GM18907 (cell line): ENCODE data around the gene ATP6V1F.

Experiments
- ATAC-seq: cut with Tn5 transposase; IDR thresholded peaks from one replicate; pipeline ENCODE4 v1.9.1; 2021; ENCODE audit warnings: mild to moderate bottlenecking, moderate library complexity; ENCODE audit not compliant: unreplicated experiment

The ATP6V1F gene

DNA sequence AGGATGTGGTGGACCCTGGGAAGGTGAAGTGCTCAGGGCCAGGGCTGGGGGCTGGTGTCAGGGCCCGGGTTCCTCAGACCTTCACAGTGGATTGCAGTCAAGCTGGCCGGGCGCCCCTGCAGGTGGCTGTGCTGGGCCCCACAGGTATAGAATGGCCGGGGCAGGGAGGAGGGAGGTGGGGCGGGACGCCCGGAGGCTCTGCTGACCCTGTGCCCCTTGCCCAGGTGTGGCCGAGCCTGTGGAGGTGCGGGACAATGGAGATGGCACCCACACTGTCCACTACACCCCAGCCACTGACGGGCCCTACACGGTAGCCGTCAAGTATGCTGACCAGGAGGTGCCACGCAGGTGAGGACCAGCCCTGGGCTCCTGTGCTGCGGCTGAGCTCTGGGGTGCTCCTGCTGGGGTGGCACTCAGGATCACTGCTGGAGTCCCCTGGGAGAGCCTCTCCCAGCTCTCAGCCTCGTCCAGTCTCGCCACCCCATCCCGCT lies 14.9 kb upstream of the ATP6V1F start:
- no peak for ATAC-seq

DNA sequence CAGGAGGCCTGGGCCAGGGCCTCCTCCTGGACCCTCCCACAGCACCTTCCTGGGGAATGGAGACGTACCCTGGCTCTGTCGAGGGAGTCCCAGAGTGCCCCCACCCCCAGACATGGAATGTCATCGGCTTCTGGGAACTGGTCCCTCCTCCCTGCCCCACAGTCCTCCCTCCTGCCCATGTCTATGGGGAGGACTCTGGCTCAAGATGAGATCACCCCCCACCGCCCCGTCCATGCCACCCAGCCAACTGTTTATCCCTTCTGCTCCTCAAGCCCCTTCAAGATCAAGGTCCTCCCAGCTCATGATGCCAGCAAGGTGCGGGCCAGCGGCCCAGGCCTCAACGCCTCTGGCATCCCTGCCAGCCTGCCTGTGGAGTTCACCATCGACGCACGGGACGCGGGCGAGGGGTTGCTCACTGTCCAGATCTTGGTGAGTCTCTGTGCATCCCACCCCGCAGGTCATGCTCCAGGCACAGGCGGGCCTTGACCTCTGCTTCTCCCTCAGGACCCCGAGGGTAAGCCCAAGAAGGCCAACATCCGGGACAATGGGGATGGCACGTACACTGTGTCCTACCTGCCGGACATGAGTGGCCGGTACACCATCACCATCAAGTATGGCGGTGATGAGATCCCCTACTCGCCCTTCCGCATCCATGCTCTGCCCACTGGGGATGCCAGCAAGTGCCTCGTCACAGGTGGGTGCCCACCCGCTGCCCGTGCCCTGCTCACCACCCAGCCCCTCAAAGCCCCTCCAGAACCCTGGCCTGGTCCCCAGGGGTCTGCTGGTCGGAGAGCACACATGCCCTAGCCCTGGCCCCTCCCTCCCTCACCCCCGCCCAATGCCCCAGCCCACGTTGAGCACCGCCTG lies 14.1 kb upstream of the ATP6V1F start:
- ATAC-seq = no peak

DNA sequence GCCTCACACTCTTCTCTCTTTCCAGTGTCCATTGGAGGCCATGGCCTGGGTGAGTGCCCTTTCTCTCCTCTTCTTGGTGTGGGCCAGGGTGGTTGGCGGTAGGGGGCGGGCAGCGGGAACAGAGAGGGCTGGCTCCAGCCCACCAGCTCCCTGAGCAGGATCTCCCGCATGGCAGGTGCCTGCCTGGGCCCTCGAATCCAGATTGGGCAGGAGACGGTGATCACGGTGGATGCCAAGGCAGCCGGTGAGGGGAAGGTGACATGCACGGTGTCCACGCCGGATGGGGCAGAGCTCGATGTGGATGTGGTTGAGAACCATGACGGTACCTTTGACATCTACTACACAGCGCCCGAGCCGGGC lies 13.5 kb upstream of the ATP6V1F start:
- no peak for ATAC-seq

DNA sequence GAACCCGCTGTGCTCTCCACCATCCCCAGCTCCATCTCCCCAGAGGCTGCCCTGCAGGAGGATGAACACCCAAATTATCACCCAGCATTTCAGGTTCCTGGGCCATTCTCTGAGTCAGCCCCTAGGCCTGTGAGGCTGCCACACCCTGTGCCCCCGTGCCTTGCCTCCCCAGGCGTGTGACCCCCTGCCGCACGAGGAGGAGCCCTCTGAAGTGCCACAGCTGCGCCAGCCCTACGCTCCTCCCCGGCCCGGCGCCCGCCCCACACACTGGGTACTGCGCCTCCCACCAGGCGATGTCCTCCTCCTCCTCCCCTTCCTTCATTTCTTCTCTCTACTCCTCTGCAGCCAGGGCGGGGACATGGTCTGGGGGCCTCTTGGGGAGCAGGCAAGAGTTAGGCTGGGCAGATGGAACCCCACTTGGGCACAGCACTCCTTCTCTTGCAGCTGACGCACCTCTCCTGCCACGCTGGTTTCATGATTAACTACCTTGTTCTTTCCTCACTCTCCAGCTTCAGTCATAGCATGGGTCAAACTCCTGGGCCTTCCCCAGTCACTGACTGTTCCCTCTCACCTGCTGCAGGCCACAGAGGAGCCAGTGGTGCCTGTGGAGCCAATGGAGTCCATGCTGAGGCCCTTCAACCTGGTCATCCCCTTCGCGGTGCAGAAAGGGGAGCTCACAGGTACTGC lies 12.7 kb upstream of the ATP6V1F start:
- ATAC-seq = no peak

DNA sequence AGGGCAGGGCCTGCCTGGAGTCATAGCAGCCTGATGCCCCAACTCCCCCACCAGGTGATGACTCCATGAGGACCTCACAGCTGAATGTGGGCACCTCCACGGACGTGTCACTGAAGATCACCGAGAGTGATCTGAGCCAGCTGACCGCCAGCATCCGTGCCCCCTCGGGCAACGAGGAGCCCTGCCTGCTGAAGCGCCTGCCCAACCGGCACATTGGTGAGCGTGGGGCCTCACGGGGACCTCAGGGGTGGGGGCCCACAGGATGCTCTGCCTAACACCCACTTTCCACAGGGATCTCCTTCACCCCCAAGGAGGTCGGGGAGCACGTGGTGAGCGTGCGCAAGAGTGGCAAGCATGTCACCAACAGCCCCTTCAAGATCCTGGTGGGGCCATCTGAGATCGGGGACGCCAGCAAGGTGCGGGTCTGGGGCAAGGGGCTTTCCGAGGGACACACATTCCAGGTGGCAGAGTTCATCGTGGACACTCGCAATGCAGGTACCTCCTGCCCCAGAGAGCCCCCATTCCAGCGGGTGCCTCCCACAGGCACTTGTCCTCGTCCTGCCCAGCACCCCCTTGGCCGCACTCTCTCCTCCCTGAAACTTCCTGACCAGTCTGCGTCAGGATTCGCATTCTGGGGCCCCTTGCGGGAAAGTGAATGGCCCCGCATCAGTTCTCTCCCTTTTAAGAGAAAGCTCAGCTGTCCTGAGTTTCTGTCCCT lies 10.0 kb upstream of the ATP6V1F start:
- ATAC-seq = no peak

DNA sequence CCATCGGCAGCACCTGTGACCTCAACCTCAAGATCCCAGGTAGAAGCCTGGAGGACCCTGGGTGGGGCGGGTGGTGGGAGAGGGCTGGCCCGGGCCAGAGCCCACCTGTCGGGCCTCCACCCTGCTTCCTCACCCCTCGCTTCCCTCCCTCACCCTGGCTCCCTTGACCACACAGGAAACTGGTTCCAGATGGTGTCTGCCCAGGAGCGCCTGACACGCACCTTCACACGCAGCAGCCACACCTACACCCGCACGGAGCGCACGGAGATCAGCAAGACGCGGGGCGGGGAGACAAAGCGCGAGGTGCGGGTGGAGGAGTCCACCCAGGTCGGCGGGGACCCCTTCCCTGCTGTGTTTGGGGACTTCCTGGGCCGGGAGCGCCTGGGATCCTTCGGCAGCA lies 8.9 kb upstream of the ATP6V1F start:
- ATAC-seq = no peak

DNA sequence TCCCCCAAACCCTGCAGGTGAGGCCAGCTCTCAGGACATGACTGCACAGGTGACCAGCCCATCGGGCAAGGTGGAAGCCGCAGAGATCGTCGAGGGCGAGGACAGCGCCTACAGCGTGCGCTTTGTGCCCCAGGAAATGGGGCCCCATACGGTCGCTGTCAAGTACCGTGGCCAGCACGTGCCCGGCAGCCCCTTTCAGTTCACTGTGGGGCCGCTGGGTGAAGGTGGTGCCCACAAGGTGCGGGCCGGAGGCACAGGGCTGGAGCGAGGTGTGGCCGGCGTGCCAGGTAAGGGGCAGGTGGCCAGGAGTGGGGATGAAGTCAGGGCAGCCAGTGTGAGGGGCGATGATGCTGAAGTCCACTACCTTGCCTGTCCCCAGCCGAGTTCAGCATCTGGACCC lies 8.3 kb upstream of the ATP6V1F start:
- no peak for ATAC-seq

DNA sequence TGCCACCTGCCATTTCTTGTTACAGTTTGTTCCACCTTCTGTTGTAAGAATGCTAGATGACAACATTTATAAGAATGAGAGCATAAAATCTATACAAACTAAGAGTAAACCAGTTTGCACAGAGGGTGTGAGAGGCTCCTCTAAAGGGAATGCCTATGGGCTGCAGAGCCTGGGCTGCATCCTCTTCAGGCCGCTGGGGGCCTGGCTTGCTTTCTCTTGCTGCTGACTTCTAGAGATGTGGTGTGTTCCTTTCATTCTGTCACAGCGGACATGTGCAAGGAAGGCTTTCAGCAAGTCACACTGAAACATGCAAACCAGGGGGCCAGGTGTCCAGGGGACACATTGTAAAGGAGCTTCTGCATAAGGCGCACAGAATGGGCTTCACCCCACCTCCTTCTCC lies 7.1 kb upstream of the ATP6V1F start:
- ATAC-seq = no peak

DNA sequence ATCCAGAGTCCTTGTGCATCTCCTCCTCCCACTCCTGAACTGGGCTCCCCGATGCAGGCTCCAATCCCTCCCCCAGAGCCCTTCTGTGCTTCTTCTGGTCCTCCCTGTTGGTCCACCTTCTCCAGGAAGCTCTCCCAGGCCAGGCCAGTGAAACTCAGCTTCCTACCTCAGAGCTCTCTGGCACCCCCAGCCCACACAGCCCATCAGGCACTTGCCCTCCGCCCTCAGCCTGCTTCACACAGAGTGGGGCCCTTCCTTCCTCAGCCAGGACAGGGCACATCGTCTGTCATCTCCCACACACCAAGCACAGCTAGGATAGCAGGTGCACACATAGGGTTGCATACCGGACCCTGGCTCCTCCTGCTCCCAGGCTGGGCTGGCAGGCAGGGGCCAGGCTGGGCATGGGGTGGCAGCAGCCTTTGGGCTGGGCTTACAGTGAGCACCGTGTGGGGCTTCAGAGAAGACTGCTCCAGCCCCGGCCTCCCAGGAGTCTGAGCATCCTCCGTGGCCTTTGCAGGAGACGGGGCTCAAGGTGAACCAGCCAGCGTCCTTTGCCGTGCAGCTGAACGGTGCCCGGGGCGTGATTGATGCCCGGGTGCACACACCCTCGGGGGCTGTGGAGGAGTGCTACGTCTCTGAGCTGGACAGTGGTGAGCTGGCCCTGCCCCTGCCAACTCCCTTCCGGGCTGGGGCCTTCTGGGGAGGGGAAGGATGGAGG lies 6.5 kb upstream of the ATP6V1F start:
- no peak for ATAC-seq

DNA sequence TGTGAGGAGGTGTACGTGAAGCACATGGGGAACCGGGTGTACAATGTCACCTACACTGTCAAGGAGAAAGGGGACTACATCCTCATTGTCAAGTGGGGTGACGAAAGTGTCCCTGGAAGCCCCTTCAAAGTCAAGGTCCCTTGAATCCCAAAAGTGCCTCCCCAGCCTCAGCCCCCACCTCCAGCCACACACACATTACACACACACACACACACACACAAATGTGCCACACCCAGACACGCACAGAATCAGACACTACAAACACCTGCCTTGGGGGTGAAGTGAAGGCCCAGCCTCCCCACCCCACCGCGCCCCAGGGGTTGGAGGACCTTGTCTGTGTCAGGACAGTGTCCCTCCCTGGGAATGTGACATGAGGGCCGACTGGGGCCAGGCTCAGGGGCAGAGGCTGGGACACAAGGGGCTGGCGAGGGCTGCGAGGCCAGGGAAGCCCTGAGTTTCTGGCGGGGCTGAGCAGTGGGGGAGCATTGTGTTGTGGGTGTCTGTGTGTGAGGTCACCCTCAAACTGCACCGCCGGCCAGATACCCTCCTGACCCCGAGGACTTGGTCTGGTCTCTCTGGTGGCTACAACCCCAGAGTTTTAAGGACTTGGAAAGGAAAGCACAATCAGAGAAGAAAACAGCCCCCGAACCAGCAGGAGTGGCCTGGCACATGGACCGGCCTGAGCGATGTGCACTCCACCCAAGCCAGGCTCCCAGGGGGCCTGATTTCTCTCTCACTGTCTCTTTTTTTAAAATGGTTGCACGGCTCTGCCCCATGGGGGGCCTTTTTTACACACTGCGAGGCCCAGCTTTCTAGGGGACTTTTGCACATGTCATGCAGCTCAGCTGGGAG lies 4.0 kb upstream of the ATP6V1F start:
- ATAC-seq = no peak

DNA sequence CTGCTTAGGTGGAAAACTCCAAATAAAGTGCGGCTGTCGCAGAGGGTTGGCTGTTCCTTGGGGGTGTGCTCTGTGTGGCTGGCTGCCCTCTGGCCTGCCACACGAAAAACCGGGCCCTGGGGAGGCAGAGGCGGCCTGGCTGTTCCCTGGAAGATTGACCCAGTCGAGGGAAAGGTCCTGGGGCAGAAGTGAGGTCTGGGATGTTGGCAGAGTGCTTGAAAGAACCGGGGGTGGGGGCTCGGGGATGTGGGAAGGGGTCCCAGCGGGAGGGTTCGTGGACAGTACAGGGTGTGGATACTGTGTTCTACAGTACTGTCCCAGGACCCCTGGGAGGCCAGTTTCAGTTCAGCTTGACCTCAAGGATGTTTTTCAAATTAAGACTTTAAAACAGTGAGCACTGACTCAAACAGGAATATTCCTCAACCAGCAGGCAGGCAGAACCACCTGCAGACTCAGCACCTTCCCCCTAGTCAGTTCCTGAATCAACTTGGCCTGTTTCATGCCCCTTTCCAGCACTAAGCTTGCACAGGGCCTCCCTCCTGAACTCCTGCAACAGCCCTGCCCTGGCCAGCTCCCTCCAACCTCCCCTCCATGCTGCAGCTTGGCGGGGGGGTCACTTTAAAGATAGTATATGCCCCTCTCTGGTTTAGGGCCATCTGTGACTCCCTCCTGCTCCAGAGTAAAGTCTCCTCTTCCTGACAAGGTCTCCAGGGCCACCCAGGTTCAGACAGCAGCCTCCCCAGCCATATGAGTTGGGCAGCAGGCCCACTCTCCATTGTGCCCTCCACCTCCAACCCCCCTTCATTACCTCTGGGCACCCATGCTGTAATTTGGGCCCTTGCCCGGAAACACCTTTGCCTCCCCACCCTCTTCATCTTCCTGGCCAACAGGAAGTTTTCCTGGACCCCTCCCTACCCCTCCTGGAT lies 3.2 kb upstream of the ATP6V1F start:
- ATAC-seq = no peak

DNA sequence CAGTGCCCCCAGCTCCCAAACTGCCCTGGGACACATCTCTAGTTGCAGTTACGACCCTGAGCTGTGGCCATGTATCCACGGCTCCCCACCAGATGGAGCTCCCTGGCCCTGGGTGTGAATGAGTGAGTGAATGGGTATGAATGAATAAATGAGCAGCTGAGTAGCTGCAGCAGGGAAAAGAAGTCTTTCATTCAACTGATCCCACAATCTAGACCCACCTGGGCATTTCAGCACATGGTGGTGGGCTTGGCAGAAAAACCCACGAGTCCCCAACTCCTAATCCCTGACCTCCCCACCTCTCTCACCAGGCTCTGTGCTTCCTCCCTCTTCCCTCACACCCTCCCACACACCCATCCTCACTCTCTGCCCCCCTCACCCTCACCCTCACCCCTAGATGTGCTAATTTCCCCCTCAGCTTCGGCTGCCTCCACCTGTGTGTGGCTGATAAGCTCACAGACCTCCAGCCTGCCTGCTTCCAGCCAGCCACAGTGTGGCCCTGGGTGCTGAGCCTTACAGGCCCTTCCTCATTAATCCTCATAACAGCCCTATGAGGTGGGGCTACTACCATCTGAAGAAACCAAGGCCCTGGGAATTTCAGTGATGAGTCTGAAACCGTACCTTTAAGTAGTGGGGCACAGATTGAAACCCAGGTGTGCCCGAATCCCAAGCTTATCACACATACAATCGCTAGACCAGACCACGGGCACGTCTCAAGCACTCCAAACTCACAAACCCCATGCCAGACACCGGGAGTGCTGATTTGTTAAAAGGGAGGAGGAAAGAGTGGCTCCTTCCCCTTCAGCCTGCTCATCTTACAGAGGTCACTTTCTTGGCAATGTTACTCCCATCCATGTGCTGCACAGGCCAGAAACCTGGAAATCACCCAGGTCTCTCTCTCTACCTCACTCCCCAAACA lies 2.2 kb upstream of the ATP6V1F start:
- ATAC-seq = no peak

DNA sequence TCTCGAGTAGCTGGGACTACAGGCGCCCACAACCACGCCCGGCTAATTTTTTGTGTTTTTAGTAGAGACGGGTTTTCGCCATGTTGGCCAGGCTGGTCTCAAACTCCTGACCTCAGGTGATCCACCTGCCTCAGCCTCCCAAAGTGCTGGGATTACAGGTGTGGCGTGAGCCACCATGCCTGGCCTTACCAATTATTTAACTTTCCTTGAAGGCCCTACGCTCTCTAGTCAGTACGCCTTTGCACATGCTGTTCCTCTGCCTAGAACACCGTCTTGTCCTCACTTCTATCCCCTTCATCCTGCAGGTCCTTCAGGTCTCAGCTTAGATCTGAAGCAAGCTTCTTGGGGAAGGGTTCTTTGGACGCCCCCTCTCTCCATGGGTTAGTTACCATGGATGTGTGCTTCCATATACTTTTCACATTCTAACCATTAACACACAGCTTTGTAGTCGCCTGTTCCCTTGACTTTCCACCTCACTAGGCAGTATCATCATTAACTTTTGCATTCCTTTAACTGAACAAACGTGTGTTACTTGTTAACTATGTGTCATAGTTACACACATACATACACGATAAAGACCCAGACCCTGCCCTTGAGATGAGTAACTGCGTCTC lies 592 bp upstream of the ATP6V1F start:
- ATAC-seq = no peak

DNA sequence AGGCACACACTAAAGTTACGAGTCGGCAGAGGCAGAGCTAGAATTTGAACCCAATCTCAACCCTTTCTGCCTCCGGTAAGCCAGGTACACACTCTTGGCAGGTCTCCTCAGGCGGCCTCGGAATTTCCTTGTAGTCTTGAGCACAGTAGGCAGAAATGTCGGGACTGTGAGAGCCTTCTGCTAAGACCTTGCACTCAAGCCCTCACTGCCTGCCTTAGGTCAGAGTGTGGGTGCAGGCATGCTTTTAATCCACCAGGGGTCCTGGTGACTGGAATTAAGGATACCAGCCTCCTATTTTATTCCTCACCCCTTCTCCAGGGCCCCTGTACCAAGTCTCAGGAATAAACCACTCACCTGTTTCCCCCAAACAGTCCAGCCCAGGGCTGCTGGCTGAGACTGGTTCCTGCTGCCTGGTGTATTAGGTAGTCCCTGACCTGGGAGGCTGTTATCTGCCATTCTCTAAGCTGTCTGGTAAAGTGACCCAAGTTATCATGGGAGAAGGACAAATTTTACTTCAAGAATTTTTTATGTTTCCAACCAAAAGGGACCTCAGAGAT lies 855 bp downstream of the ATP6V1F start:
- peak; percentile 47 for ATAC-seq

DNA sequence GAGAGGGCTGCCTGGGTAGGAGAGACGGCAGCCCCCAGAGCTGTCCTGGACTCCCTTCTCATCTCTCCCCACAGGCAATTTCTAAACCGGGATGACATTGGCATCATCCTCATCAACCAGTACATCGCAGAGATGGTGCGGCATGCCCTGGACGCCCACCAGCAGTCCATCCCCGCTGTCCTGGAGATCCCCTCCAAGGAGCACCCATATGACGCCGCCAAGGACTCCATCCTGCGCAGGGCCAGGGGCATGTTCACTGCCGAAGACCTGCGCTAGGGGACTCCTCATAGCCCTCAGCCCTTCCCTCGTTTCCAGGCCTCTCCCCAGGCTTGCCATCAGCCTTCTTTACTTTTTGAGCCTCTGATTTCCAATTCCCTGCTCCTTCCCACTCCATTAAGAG lies 2.6 kb downstream of the ATP6V1F start:
- ATAC-seq = no peak

DNA sequence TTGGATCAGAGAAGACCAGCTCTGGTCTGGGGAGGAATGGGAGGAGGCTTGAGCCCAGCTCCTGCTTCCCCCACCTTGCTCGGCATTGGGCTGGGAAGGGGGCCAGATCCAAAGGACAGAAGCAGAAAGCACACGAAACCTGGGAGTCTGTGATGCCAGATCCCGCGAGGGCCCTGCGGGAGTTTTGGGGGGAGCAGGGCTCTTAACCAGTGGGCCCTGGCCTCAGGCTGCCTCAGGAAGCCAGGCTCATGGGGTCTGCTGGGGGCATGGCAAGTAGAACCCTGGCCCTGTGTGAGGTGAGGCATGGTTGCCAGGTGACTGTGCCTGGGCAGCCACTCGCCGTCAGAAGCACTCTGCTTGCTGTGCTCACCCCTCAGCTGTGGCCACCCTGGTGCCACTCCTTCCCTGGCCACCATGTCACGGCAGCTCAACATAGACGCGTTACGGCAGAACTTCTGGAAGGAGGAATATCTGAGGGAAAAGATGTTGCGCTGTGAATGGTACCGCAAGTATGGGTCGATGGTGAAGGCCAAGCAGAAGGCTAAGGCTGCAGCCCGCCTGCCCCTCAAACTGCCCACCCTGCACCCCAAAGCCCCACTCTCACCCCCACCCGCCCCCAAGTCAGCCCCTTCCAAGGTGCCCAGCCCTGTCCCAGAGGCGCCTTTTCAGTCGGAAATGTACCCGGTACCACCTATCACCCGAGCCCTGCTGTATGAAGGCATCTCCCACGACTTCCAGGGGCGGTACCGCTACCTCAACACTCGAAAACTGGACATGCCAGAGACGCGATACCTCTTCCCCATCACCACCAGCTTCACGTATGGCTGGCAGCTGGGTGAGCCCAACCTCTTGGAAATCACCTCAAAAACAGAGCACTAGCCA lies 3.6 kb downstream of the ATP6V1F start:
- ATAC-seq = no peak
